ELR (cell line): Measurements from ENCODE around the gene TGM4.

Experiments used
- DNase-seq: peaks from one replicate; pipeline ENCODE4 v3.0.0-alpha.2; 2015; ENCODE audit warnings: low read depth

Gene TGM4

GRCh38 chr3:44880284-44880683 is 5.9 kb downstream of the TGM4 start:
- no peak for DNase-seq

DNA sequence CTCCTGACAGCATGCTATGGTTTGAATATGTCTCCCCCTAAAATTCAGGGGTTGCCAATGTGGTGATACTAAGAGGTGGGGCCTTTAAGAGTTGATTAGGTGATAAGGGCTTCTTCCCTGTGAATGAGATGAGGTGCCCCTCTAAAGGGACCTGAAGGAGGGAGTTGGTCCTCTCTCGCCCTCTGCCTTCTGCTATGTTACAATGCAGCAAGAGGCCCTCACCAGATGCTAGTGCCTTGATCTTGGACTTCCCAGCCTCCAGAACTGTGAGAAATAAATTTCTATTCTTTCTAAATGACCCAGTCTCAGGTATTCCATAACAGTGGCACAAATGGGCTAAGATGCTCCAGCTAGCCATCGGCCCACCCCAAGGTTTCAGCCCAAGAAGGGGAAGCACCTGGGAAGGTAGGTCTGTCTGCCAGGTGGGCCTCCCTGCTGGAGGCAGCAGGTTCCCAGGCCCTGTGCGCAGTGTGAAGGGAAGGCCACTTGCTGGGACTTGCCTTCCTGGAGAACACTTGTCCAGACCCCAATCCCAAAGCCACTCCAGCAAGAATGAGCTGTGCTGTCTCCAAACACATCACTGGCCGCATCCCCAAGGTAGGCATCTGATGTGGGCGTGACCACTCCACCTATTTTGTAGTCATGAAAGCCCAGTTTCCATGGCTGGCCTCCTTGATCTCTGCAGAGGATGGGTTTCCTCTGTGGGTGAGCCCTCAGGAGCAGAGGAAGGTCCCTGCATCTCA is 9.0 kb downstream of the TGM4 start:
- DNase-seq, result peak; percentile 20

- peak; percentile 89 for DNase-seq
Observed at GRCh38 chr3:44883999-44884431, 9.6 kb downstream of the TGM4 start.

DNA sequence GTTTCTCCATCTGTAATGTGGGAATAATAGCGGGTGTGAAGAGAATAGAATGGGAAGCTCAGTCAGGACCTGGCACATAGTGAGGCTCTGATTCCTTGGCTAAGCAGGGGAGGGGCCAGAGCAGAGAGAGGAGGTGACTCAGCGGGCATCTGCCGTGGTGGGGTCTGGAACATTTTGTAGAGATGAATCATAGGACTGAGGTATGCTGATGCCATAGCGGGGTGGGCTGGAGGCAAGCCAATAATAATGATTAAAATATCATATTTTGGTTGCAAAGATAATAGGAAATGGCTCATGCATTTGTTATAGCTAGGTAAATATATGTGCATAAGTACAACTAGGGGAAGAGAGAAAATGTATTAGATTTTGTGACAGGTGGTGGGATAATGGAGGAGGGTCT is 11.2 kb downstream of the TGM4 start:
- peak; percentile 98 for DNase-seq

GRCh38 chr3:44886561-44886960 is 12.2 kb downstream of the TGM4 start:
- DNase-seq, result no peak

- no peak for DNase-seq
Observed at GRCh38 chr3:44887101-44887500, 12.7 kb downstream of the TGM4 start.

DNA sequence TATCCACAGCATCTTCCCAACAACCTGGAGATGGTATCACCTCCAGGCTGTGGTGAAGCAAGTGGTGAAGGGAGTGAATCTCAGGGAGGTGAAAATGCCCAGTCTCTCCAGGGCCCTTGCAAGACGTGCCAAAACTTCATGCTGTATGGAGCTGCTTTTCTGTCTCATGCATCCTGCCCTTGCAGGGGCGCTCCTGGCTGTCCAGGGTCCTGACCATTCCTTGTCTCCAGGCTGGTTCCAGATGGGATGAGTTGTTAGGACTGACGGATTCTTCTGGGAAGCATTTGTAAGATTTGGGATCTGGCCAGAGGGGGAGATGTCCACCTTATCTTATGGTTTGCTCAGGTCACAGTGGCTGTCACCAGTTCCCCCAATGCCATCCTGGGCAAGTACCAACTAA is 15.8 kb downstream of the TGM4 start:
- no peak for DNase-seq

DNA sequence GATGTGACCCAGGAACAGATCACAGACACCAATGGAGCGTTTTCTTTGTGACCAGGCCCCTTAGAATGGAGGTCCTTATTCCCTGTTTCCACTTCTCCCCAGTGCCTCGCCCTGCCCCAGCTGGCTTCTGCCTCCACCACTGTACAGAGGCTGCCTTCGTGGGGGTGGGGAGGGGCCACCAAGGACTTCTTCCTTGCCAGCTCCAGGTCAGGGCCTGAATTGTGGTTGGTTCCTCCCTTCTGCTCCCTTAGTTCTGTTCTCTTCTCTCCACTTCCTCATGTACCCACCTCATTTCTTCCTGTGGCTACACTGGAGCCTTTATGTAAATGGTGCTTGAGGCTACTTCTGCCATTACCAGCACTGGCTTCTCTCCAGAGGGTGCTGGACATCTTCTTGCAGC is 16.4 kb downstream of the TGM4 start:
- no peak for DNase-seq

- DNase-seq, result peak; percentile 71
Observed at GRCh38 chr3:44892689-44893088, 18.3 kb downstream of the TGM4 start.

GRCh38 chr3:44893097-44893496 is 18.7 kb downstream of the TGM4 start:
- DNase-seq, result peak; percentile 89

DNA sequence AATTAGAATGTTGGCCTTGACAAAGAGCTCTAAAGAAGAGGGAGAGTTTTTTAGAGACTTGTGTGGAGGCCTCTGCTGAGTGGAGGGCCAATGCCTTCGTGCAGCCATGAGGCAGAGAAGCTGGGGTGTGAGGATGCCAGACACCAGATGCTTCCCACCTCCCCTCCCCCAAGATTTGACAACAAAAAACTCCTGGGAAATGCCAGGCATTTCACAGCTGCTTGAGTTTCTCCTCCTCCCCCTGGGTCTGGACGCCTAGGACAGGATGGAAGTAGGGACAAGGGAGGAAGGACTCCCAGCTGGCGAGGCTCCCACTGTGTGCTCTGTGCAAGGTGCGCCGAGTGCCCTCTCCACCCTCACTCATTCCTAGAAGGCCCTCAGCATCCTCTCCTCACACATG is 20.1 kb downstream of the TGM4 start:
- DNase-seq, result no peak

- DNase-seq, result no peak
Observed at GRCh38 chr3:44896440-44896839, 22.0 kb downstream of the TGM4 start.

DNA sequence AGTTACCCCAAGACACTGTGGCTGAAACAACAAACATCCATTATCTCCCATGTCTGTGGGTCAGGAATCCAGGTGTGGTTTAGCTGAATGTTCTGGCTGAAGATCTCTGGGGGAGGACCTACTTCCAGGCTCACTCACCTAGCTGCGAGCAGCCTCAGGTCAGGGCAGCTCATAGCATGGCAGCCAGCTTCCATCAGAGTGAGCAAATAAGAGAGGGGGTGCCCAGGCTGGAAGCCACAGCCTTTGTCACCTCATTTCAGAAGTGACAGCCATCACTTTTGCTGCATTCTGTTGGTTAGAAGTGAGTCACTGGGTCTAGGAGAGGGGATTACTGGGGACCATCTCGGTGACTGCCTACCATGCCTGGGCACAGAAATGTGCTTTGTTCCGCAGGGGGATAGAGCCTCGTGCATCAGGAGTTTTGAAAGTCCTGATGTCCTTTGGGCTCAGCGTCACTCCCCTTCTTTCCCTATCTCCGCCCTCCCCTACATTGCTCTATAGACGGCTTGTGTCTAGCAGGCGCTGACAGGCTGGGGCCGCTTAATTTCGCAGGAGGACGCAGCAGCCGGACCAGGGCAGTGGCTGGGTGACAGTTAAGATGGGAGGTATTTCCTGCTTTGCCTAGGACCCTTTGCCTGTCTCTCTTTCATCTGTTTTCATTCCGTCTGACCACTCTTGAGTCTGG is 25.4 kb downstream of the TGM4 start:
- no peak for DNase-seq

GRCh38 chr3:44902628-44903027 is 28.2 kb downstream of the TGM4 start:
- no peak for DNase-seq

DNA sequence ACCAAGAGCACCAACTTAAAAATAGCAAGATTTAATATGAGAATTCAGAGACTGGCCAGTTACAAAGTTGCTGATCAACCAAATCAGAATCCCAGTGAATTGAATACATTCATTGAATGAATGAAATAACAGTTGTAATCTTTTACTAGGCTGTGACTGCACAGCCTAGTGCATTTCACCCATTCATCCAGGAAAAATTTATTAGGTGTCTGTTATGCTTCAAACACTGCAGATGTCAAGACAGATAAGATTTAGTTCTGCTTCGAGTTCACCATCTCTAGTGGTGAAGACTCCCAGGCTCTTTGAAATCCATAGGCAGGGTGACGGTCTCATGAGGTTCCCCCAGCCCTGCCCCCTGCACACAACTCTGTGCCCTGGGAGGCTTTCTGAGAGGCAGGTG is 28.9 kb downstream of the TGM4 start:
- DNase-seq, result no peak

DNA sequence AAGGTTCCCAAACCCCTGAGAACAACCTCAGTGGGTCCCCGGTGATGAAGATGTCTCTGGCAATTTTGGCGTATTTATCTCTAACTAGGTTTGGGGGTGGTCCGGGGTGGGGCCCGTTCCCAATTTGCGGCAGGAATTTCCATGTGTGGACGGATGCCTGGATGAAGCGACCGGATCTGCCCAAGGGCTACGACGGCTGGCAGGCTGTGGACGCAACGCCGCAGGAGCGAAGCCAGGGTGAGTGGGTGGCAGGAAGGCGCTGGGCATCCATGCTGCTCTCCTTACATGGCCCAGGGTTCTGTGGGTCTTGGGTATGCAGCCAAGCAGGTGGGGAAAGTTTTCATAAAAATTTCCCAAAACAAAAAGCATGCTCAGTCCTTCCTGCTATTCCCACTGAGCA is 29.3 kb downstream of the TGM4 start:
- DNase-seq, result no peak

- no peak for DNase-seq
Observed at GRCh38 chr3:44905446-44906157, 31.2 kb downstream of the TGM4 start.

- DNase-seq, result peak; percentile 44
Observed at GRCh38 chr3:44906997-44907396, 32.6 kb downstream of the TGM4 start.

DNA sequence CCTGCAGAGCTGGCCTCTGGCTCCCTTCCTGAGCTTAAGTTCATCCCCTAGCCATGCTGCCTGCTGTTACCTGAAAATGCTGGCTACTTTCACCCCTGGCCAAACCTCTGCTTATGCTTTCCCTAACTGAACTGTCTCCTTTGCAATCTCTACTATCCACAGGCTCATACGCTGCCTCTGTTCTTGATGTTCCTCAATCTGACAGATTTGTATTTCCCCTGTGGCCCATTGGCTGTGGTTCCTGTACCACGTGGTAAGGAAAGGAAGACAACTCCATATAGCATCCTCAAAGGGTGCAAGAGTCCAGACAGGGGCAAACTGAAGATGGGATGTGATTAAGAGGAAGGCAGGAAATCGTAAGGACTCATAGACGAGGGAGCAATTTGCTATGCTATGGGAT is 33.2 kb downstream of the TGM4 start:
- DNase-seq, result no peak

DNA sequence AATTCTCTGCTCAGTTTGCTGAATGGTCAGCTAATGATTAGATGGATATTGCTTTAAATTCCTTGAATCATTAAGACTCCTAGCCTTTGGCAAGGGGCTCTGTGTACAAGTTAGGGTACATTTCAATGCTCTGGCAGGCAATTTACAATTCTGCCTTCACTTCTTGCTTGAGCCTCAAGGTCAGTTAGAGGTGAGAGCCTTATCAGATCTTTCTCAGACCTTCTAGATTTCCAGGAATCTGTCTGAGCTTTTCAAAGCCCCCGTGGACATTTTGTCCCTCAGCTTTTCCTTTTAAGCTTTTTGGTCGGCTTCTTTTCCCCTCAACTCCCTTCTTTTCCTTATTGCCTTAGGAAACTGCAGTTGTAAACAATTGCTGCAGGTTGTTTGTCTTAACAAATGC is 34.7 kb downstream of the TGM4 start:
- no peak for DNase-seq

GRCh38 chr3:44910693-44911092 is 36.3 kb downstream of the TGM4 start:
- DNase-seq, result no peak

DNA sequence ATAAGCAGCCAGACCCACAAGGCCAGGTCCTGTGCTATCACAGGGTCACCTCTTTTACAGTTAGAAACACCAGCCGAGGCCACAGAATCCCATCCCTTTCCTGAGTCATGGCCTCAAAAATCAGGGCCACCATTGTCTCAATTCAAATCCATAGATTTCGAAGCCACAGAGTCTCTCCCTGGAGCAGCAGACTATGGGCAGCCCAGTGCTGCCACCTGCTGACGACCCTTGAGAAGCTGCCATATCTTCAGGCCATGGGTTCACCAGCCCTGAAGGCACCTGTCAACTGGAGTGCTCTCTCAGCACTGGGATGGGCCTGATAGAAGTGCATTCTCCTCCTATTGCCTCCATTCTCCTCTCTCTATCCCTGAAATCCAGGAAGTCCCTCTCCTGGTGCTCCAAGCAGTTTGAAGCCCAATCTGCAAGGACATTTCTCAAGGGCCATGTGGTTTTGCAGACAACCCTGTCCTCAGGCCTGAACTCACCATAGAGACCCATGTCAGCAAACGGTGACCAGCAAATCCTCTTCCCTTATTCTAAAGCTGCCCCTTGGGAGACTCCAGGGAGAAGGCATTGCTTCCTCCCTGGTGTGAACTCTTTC is 39.6 kb downstream of the TGM4 start:
- peak; percentile 79 for DNase-seq

DNA sequence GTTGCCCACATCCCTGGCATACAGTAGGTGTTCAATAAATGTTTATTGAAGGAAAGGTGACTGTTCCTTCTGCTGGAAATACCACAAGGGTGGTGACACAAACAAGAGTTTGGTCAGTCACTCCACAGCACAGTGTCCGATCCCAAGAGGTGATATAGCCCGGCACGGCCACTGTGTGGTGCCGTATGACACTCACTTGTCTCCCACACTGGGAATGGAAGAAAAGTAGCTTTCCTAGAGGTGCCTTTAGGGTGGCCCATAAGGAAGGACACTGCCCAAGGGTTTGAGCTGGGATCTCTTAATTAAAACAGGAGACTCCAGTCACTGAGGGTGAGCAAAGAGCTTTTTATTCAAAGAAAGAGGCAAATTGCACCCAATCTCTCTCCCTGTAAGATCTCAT is 40.5 kb downstream of the TGM4 start:
- peak; percentile 48 for DNase-seq
